A549 treated with CORT108297 at 1 μM for 4 hours (cell line): ENCODE measurements around the gene TEX26. TPM values are rescaled to one million over a fixed set of nuclear protein-coding genes. Genes with fewer than 3 reads are reported as not detected.

ENCODE experiments used
- total RNA-seq: library from RNA; stranded (reverse); fragments of 200-300 nt; extraction: Qiagen RNA extraction; gene quantifications from 5 replicates; pipeline ENCODE4 v1.2.3, GENCODE V29; 2022

TEX26 gene
- total RNA-seq: not detected in 5 replicates

GRCh38 chr13:30932481-30933353 lies at the start of gene TEX26:
Gene TEX26 (plus strand): TSS chr13:30932656. CDS start chr13:30932716, 60 bp downstream.

DNA sequence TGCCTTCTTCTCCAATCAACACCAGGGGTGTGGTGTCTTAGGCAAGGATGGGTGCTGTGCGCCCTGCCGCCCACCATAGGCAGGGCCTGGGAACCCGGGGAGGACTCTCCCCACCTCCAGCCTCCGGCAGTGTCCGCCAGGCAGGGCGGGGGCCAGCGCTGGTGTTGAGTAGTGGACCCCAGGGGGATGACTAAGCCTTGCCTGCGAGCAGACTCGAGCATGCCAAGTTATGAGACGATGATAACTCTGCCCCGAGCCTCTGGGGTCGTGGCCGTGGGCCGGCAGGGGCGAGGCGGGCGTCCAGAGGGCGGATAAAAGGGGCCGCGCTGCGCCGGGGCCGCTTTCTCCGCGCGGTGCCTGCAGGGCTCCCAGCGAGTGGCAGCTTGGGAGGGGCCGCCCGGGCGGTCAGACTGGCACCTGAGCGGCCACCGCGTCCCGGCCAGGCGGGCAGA lies 26.5 kb upstream of the TEX26 start, which contains the start of gene MEDAG:
Gene MEDAG, plus strand, starts transcription at position 340 of the 452 bp plus-strand sequence. CDS start 245 bp downstream, outside the sequence.

Other genes starting within 250 kb of the TEX26 start
- 3.7 to 5.2 TPM (median 3.9 TPM) in 5 replicates for gene ALOX5AP, start 197.1 kb upstream of the TEX26 start, total RNA-seq
- 0.05 to 0.40 TPM (median 0.06 TPM) in 5 replicates for gene MEDAG, start 26.4 kb upstream of the TEX26 start, total RNA-seq
- gene HSPH1, start 229.2 kb downstream of the TEX26 start, total RNA-seq: 104 to 123 TPM (median 116 TPM) in 5 replicates